GM12878 (cell line): ENCODE data around the gene CDON. TPM values are rescaled to one million over a fixed set of nuclear protein-coding genes. Genes with fewer than 3 reads are reported as not detected.

Experiments used
- ATAC-seq: fragments of 200-7000 bp; cut with Tn5 transposase; 3 replicates; pipeline ENCODE4 v1.9.1; 2020; ENCODE audit warnings: mild to moderate bottlenecking, moderate library complexity
- BruUV-seq: library from RNA; stranded (reverse); fragments of 400-500 nt; replicated peaks from 2 replicates; lab custom pipeline; 2021; lab: Mats Ljungman, UMichigan
- CTCF ChIA-PET: fragments of 300-600 bp; sonication (Branson Sonifier 250); formaldehyde crosslinking; extraction: SDS; loops from one replicate; lab custom pipeline; 2021; ENCODE audit warnings: inconsistent platforms; lab: Yijun Ruan, JAX
- POLR2A ChIA-PET: fragments of 350-600 bp; formaldehyde crosslinking; extraction: SDS; loops from one replicate; lab custom pipeline; 2021; ENCODE audit warnings: inconsistent platforms; lab: Charles Lee
- RAD21 ChIA-PET: fragments of 300-600 bp; sonication (Branson Sonifier 250); formaldehyde crosslinking; loops from one replicate; lab custom pipeline; 2023; ENCODE audit warnings: antibody characterized with exemption; ENCODE audit not compliant: unreplicated experiment; lab: Charles Lee
- SMC1A ChIA-PET: fragments of 300-600 bp; sonication (Branson Sonifier 250); formaldehyde crosslinking; loops from one replicate; lab custom pipeline; 2023; ENCODE audit not compliant: unreplicated experiment, uncharacterized antibody; lab: Charles Lee
- DNase-seq: peaks from one replicate; pipeline ENCODE4 v3.0.0-alpha.2; 2011; ENCODE audit warnings: low read depth, low spot score
- FAIRE-seq: peaks from 3 replicates; lab custom pipeline; 2011; peaks lifted over from hg19 to GRCh38; lab: Jason Lieb, UNC
- H2AFZ ChIP-seq: 2 replicates; pipeline ENCODE4 v1.6.0; 2011; ENCODE audit warnings: low read depth, low read length, control low read depth; ENCODE audit not compliant: control insufficient read depth
- H3K27ac ChIP-seq: 2 replicates; pipeline ENCODE4 v1.5.1; 2011; ENCODE audit warnings: control low read depth; ENCODE audit not compliant: control insufficient read depth, insufficient read depth
- H3K27me3 ChIP-seq, 2 experiments: replicated peaks in 1 of 2; 2 replicates each; pipeline versions ENCODE4 v1.6.0 to v1.6.1; 2011; ENCODE audit warnings: low read length in 1 of 2; ENCODE audit not compliant: control insufficient read depth in 2 of 2, insufficient read depth in 2 of 2
- H3K36me3 ChIP-seq, 2 experiments: 2 replicates each; pipeline ENCODE4 v1.5.1; 2011; ENCODE audit warnings: low read length in 1 of 2; ENCODE audit not compliant: control insufficient read depth in 2 of 2, insufficient read depth in 2 of 2
- H3K4me1 ChIP-seq: 2 replicates; pipeline ENCODE4 v1.6.1; 2011; ENCODE audit warnings: mild to moderate bottlenecking, low read length, moderate library complexity, mixed read lengths; ENCODE audit not compliant: control insufficient read depth, insufficient read depth
- H3K4me2 ChIP-seq: 2 replicates; pipeline ENCODE4 v1.6.0; 2011; ENCODE audit warnings: control low read depth; ENCODE audit not compliant: control insufficient read depth, insufficient read depth
- H3K4me3 ChIP-seq: fragments of 200-600 bp; sonication (generic); 2 replicates; pipeline ENCODE4 v1.5.1; 2016
- H3K79me2 ChIP-seq: 2 replicates; pipeline ENCODE4 v1.6.0; 2011; ENCODE audit warnings: low read length; ENCODE audit not compliant: control insufficient read depth, insufficient read depth
- H3K9ac ChIP-seq: 2 replicates; pipeline ENCODE4 v1.8.0; 2011; ENCODE audit warnings: low read length, control low read depth, mixed read lengths; ENCODE audit not compliant: control insufficient read depth, insufficient read depth
- H3K9me3 ChIP-seq: replicated peaks from 3 replicates; pipeline ENCODE4 v1.5.1; 2011; ENCODE audit warnings: mild to moderate bottlenecking, low read length; ENCODE audit not compliant: control insufficient read depth, insufficient read depth
- H4K20me1 ChIP-seq: 2 replicates; pipeline ENCODE4 v1.6.0; 2011; ENCODE audit not compliant: control insufficient read depth, insufficient read depth
- BHLHE40 ChIP-seq, 2 experiments: fragments of 450-650 bp in 1 of 2; IDR thresholded peaks; 2 replicates each; pipeline ENCODE4 v1.6.1; 2011 to 2017; ENCODE audit warnings: low read depth in 2 of 2, borderline replicate concordance in 1 of 2, improper control_type of control experiment in 1 of 2, low read length in 1 of 2, mild to moderate bottlenecking in 1 of 2
- CREM ChIP-seq: IDR thresholded peaks from 2 replicates; pipeline ENCODE4 v1.6.1; 2014; ENCODE audit warnings: antibody characterized with exemption, low read depth
- FOXK2 ChIP-seq: fragments of 450-650 bp; IDR thresholded peaks from 2 replicates; pipeline ENCODE4 v1.6.1; 2017; ENCODE audit warnings: mild to moderate bottlenecking, moderate library complexity
- KDM1A ChIP-seq: fragments of 200-600 bp; sonication (generic); IDR thresholded peaks from 2 replicates; pipeline ENCODE4 v1.6.1; 2016; ENCODE audit warnings: borderline replicate concordance
- MTA2 ChIP-seq: fragments of 450-650 bp; IDR thresholded peaks from 2 replicates; pipeline ENCODE4 v1.6.1; 2016; ENCODE audit warnings: low read depth, mild to moderate bottlenecking, moderate library complexity
- PAX5 ChIP-seq: IDR thresholded peaks from 2 replicates; pipeline ENCODE4 v1.6.1; 2011; ENCODE audit warnings: low read depth, low read length, borderline replicate concordance
- RB1 ChIP-seq: fragments of 450-650 bp; formaldehyde crosslinking; IDR thresholded peaks from 2 replicates; pipeline ENCODE4 v1.6.1; 2017; ENCODE audit warnings: mild to moderate bottlenecking, borderline replicate concordance
- SIX5 ChIP-seq: IDR thresholded peaks from 2 replicates; pipeline ENCODE4 v1.6.1; 2011; ENCODE audit warnings: mild to moderate bottlenecking, low read depth, low read length, moderate library complexity; ENCODE audit not compliant: severe bottlenecking
- SMC3 ChIP-seq: IDR thresholded peaks from 2 replicates; pipeline ENCODE4 v1.6.1; 2011; ENCODE audit warnings: low read length, improper control_type of control experiment, borderline replicate concordance
- SREBF1 ChIP-seq: IDR thresholded peaks from 2 replicates; pipeline ENCODE4 v1.6.1; 2012; ENCODE audit warnings: mild to moderate bottlenecking, low read length
- TBL1XR1 ChIP-seq: IDR thresholded peaks from 2 replicates; pipeline ENCODE4 v1.6.1; 2012; ENCODE audit warnings: low read depth, low read length, improper control_type of control experiment
- WGBS: methylation state at CpG from one replicate; pipeline ENCODE4 v1.1.6; 2016; ENCODE audit warnings: low lambda C conversion rate; ENCODE audit not compliant: insufficient replicate concordance, insufficient coverage; ENCODE audit errors: missing lambda C conversion rate; 5-methylcytosine and 5-hydroxymethylcytosine counted together
- in situ Hi-C: fragments of 300-500 bp; cut with MboI; formaldehyde crosslinking; loops from 9 replicates; pipeline ENCODE4 v1.14.3; 2018; ENCODE audit warnings: mixed read lengths
- intact Hi-C: fragments of 100-400 bp; cut with micrococcal nuclease; formaldehyde crosslinking; loops from one replicate; pipeline ENCODE4 v1.14.2; 2022; ENCODE audit not compliant: unreplicated experiment
- polyA plus RNA-seq, 11 experiments: library from polyadenylated mRNA; depleted of rRNA in 4 of 11; unstranded in 6 of 11; stranded (reverse) in 5 of 11; fragments of >200 nt; fragmentation: Nextera tagmentation in 4 of 11; fragmentation: Illumina TruSeq in 1 of 11; extraction: Ambion mirVana in 4 of 11; extraction: Trizol in 1 of 11; gene quantifications; 1 replicate in 1 of 11; 2 replicates in 10 of 11; pipeline versions ENCODE4 v1.2.1 to v1.2.3, GENCODE V29; 2011 to 2016; ENCODE audit warnings: inconsistent platforms in 2 of 11, missing spikeins in 2 of 11, low read depth in 1 of 11
- total RNA-seq, 4 experiments: library from RNA; depleted of rRNA in 3 of 4; stranded (reverse); fragments of >200 nt in 3 of 4; fragmentation: Illumina TruSeq in 1 of 4; extraction: Trizol in 1 of 4; gene quantifications; 2 replicates each; pipeline versions ENCODE4 v1.2.1 to v1.2.3, GENCODE V29; 2013 to 2021
- TF ChIP-seq, protein P1 (sequence below): IDR thresholded peaks from 2 replicates; pipeline ENCODE4 v1.6.1; 2012; ENCODE audit warnings: improper control_type of control experiment, low read depth, low read length; ENCODE audit not compliant: insufficient replicate concordance
- TF ChIP-seq, protein P2 (sequence below): IDR thresholded peaks from 2 replicates; pipeline ENCODE4 v1.6.1; 2011; ENCODE audit warnings: low read depth, mild to moderate bottlenecking, low read length, moderate library complexity, borderline replicate concordance; ENCODE audit errors: extremely low read depth

The CDON gene
- total and polyA plus RNA-seq, 10 of the 15 experiments (the other 5 are each of a cell fraction or from before 2014, with no cell fraction given): 0.07 to 4.2 (median 0.36) TPM

DNA sequence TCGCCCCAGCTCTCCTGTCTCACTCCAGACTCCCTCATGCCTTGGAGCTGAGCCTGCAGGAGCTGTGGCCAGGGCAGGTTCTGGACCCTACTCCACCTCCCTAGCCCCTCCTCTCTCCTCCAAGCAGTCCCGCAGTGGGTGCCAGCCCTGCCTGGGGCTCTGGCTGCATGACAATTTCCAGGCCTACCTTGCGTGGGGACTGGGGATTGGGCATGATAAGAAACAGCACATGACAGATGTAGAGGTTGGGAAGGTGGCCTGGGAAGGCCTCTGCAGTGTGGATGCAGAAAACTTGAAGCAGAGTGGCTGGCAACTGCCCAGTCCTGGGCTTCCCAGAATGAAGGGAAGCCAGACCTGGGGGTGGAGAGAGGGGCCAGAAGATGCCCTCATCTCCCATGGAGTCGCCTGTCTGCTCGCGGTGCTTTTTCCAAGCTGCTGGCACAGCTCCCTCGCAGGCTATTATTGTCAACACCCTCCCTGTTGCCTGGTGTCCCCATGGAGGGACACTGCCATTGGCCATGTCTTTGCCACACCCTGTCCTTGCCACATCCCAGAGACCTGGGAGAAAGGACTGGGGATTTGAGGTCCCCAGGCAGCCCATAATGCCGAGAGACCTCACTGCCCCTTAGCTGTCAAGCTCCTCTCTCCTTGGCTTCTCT, 48.9 kb upstream of the CDON start (continued):
- TF ChIP-seq MTA2: no peak

DNA sequence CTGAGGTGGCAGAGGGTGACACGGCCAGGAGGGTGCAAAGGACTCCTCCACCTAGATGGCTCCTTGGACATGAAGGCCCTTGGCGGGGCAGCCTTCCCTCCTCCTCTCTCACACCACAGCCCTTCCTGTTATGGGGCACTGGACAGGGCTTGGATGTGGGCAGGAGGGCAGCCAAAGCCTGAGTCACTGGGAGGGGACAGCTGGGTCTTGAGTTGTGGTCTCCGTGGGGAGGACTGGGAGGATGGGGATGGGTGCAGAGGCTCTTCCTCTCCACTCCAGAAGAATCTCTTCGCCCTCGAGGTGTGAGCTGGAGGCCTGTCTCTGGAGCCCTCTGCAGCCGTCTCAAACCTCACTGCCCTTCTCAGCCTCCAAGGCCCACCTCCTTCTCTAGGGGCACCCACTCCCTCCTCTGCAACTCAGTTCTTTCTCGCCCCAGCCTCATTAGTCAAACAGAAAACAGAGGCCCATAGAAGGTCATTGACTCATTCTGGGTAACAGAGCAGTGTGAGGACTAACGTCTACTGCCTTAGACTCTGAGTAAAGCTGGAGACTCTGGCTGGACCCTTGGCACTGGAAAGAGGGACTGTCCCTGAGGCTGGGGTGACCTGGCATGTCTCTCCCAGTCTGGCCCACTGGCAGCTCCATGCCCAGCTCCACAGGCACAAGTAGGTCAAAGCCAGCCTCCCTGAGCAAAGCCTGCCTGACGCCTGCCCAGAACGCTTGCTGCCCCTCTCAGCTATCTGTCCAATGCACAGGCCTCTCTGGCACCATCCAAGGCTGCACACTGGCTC, 47.5 kb upstream of the CDON start:
- BruUV-seq: no TSS peak
- ChIA-PET POLR2A (no interaction called here), SMC1A (no interaction called here), RAD21 (interaction anchor here (0.5 kb wide), 1 partner anchor 21 kb away, joined by 4 read pairs; no protein-coding TSS in a partner anchor), CTCF (interaction anchor here (1.2 kb wide), 1 partner anchor 371 kb away, joined by 3 read pairs; no protein-coding TSS in a partner anchor)
- Histone ChIP-seq H3K79me2 (no peaks in the 10 kb centered on the region), H3K27me3 (no peaks in the 10 kb centered on the region; a peak in 1 of 4 replicates), H3K9me3 (no peaks in the 10 kb centered on the region), H4K20me1 (no peaks in the 10 kb centered on the region), H3K9ac (no peak overlapping the region), H3K4me2 (no peak overlapping the region), H3K36me3 (no peaks in the 10 kb centered on the region), H3K27ac (no peak overlapping the region), H3K4me1 (peaks cover 5% of the 10 kb centered on the region), H2AFZ (no peak overlapping the region), H3K4me3 (no peak overlapping the region)
- in situ Hi-C loops: no loop called here
- WGBS: 13% methylated on average over 10 of the region's 10 CpGs
- peak; percentile 76 for ATAC-seq
- FAIRE-seq: no peak
- DNase-seq: no peak
- intact Hi-C loops: no loop called here
- TF ChIP-seq BHLHE40 (IDR thresholded peaks at IDR 0.05; ENCODE audit: borderline replicate concordance in 1 of 2, low read depth in 2 of 2, low read length in 1 of 2): no peak
- TF ChIP-seq FOXK2: no peak
- TF ChIP-seq SIX5: no peak
- no peak for TF ChIP-seq SREBF1
- no peak for TF ChIP-seq PAX5
- no peak for TF ChIP-seq CREM
- TF ChIP-seq, protein P1, sequence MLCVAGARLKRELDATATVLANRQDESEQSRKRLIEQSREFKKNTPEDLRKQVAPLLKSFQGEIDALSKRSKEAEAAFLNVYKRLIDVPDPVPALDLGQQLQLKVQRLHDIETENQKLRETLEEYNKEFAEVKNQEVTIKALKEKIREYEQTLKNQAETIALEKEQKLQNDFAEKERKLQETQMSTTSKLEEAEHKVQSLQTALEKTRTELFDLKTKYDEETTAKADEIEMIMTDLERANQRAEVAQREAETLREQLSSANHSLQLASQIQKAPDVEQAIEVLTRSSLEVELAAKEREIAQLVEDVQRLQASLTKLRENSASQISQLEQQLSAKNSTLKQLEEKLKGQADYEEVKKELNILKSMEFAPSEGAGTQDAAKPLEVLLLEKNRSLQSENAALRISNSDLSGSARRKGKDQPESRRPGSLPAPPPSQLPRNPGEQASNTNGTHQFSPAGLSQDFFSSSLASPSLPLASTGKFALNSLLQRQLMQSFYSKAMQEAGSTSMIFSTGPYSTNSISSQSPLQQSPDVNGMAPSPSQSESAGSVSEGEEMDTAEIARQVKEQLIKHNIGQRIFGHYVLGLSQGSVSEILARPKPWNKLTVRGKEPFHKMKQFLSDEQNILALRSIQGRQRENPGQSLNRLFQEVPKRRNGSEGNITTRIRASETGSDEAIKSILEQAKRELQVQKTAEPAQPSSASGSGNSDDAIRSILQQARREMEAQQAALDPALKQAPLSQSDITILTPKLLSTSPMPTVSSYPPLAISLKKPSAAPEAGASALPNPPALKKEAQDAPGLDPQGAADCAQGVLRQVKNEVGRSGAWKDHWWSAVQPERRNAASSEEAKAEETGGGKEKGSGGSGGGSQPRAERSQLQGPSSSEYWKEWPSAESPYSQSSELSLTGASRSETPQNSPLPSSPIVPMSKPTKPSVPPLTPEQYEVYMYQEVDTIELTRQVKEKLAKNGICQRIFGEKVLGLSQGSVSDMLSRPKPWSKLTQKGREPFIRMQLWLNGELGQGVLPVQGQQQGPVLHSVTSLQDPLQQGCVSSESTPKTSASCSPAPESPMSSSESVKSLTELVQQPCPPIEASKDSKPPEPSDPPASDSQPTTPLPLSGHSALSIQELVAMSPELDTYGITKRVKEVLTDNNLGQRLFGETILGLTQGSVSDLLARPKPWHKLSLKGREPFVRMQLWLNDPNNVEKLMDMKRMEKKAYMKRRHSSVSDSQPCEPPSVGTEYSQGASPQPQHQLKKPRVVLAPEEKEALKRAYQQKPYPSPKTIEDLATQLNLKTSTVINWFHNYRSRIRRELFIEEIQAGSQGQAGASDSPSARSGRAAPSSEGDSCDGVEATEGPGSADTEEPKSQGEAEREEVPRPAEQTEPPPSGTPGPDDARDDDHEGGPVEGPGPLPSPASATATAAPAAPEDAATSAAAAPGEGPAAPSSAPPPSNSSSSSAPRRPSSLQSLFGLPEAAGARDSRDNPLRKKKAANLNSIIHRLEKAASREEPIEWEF: no peak
- TF ChIP-seq TBL1XR1: no peak
- TF ChIP-seq RB1: no peak
- TF ChIP-seq KDM1A: no peak
- TF ChIP-seq, protein P2, sequence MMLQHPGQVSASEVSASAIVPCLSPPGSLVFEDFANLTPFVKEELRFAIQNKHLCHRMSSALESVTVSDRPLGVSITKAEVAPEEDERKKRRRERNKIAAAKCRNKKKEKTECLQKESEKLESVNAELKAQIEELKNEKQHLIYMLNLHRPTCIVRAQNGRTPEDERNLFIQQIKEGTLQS: no peak
- TF ChIP-seq SMC3: no peak
